Hepatocyte (in vitro differentiated cells): ENCODE measurements around the gene TRIM6.

Experiments used
- EZH2 ChIP-seq: fragments of 200-600 bp; sonication (generic); IDR thresholded peaks from 2 replicates; pipeline ENCODE4 v1.6.1; 2016; ENCODE audit warnings: antibody characterized with exemption, mild to moderate bottlenecking, borderline replicate concordance
- EZH2phosphoT487 ChIP-seq: fragments of 200-600 bp; sonication (generic); IDR thresholded peaks from one replicate; pipeline ENCODE4 v1.6.1; 2018; ENCODE audit warnings: antibody characterized with exemption, mild to moderate bottlenecking, low read depth, moderate library complexity; ENCODE audit not compliant: unreplicated experiment, severe bottlenecking
- TF ChIP-seq, protein P1 (sequence below): fragments of 200-600 bp; sonication (generic); IDR thresholded peaks from 2 replicates; pipeline ENCODE4 v1.5.1; 2016; ENCODE audit warnings: antibody characterized with exemption, mild to moderate bottlenecking; ENCODE audit not compliant: poor library complexity

- TF ChIP-seq, protein P1, sequence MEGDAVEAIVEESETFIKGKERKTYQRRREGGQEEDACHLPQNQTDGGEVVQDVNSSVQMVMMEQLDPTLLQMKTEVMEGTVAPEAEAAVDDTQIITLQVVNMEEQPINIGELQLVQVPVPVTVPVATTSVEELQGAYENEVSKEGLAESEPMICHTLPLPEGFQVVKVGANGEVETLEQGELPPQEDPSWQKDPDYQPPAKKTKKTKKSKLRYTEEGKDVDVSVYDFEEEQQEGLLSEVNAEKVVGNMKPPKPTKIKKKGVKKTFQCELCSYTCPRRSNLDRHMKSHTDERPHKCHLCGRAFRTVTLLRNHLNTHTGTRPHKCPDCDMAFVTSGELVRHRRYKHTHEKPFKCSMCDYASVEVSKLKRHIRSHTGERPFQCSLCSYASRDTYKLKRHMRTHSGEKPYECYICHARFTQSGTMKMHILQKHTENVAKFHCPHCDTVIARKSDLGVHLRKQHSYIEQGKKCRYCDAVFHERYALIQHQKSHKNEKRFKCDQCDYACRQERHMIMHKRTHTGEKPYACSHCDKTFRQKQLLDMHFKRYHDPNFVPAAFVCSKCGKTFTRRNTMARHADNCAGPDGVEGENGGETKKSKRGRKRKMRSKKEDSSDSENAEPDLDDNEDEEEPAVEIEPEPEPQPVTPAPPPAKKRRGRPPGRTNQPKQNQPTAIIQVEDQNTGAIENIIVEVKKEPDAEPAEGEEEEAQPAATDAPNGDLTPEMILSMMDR, result no peak
- TF ChIP-seq EZH2phosphoT487 (no peak), EZH2 (no peak)
Measured at GRCh38 chr11:5655474-5655873, 59.0 kb downstream of the TRIM6 start.
